ENCODE measurements around the gene GRPEL2. TPM values are rescaled to one million over a fixed set of nuclear protein-coding genes. Genes with fewer than 3 reads are reported as not detected.

Gene GRPEL2
- total and polyA plus RNA-seq, 2 of the 8 experiments (the other 6 are each of a cell fraction or from before 2014, with no cell fraction given), result 11.2 to 52.2 TPM

DNA sequence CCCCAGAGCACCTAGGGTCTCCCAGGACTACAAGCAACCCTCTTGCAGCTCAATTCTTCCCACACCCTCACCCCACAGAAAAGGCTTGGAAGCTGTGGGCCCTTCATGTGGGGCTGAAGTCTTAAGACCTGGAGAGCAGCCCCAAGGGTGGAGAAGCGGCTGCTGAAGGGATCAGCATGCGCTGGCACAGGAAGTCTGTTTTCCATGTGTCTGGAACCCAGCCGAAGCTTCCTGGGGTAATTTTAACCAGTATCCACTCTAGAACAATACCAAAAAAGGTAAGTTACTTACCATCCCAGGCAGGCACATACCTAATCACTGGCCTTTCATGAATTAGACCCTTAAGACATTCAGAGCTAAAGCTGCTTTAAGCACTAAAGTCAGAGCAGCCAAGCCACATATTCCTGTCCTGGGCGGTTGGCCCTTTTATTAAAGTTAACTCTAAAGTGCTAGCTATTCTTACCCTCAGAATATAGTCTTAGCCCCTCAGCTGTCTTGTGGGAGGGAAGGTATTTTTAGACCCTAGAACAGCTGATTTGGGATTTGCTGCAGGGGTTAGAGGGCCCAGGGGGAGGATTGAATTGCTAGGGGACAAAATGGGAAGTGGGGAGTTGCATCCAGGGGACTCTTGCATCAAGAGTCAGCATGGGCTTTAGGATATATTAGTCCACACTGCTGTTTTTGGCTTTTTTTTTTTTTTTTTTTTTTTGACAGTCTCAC, 26.9 kb downstream of the GRPEL2 start:
- 87% methylated on average over 4 of the region's 4 CpGs; no CpG with 5 or more reads in 1 of the 2 experiments for WGBS, 2 experiments (ENCODE audit: extremely low coverage in 1 of 2, insufficient coverage in 1 of 2, insufficient read length in 1 of 2, insufficient replicate concordance in 2 of 2, low coverage in 1 of 2, low lambda C conversion rate in 2 of 2, missing lambda C conversion rate in 1 of 2)
- DNase-seq (ENCODE audit: low read depth in 1 of 2, low spot score in 2 of 2) (no peak), FAIRE-seq (no peak)
- Histone ChIP-seq H3K79me1 (ENCODE audit: low read depth, low read length) (no peaks in the 10 kb centered on the region), H2BK15ac (ENCODE audit: low read length) (no peak overlapping the region), H3K23me2 (ENCODE audit: low read depth, low read length) (no peaks in the 10 kb centered on the region), H2BK20ac (ENCODE audit: low read length) (no peak overlapping the region), H2BK12ac (ENCODE audit: low read depth, low read length) (no peak overlapping the region), H3K56ac (replicated peaks; ENCODE audit: insufficient read length, low read depth, low read length) (no peak overlapping the region), H3K4me2 (ENCODE audit: insufficient read depth in 1 of 2, low read depth in 2 of 2, low read length in 2 of 2) (no peak overlapping the region), H2BK120ac (replicated peaks; ENCODE audit: low read depth, low read length) (no peak overlapping the region), H3K14ac (ENCODE audit: insufficient read length) (no peak overlapping the region), H4K8ac (ENCODE audit: extremely low read depth, insufficient read depth, low read length) (no peak overlapping the region), H3K4ac (replicated peaks; ENCODE audit: insufficient read length, low read depth, low read length) (no peak overlapping the region), H3K18ac (ENCODE audit: extremely low read depth, low read length) (no peak overlapping the region), H2AK5ac (ENCODE audit: low read depth, low read length) (no peak overlapping the region), H2AFZ (ENCODE audit: low read length) (no peak overlapping the region), H3K27me3 (replicated peaks in 1 of 4; ENCODE audit: control insufficient read depth in 3 of 4, extremely low read depth in 1 of 4, insufficient read depth in 3 of 4, low read length in 3 of 4) (no peaks in the 10 kb centered on the region), H3K36me3 (ENCODE audit: control insufficient read depth in 2 of 4, insufficient read depth in 4 of 4, low read length in 3 of 4) (no peaks in the 10 kb centered on the region), H3K27ac (ENCODE audit: low read depth, low read length) (no peak overlapping the region), H4K20me1 (replicated peaks in 1 of 2; ENCODE audit: control insufficient read depth in 1 of 2, insufficient read depth in 2 of 2, low read length in 2 of 2) (no peaks in the 10 kb centered on the region), H4K5ac (ENCODE audit: insufficient read length, low read depth, low read length) (no peak overlapping the region), H3K9ac (replicated peaks in 1 of 4; ENCODE audit: extremely low read depth in 1 of 4, low read depth in 3 of 4, low read length in 3 of 4) (no peak overlapping the region), H4K91ac (replicated peaks; ENCODE audit: insufficient read length, low read length) (no peak overlapping the region), H3K9me3 (ENCODE audit: insufficient read depth in 2 of 2, low read depth in 1 of 2, low read length in 1 of 2) (no peaks in the 10 kb centered on the region), H3K4me3 (ENCODE audit: extremely low read depth in 1 of 4, insufficient read depth in 2 of 4, low read depth in 3 of 4, low read length in 4 of 4) (no peak overlapping the region), H3K79me2 (ENCODE audit: control insufficient read depth in 1 of 2, insufficient read depth in 2 of 2, low read length in 2 of 2) (no peaks in the 10 kb centered on the region), H3K23ac (ENCODE audit: insufficient read length) (no peak overlapping the region), H2BK5ac (ENCODE audit: low read depth, low read length) (no peak overlapping the region), H3K4me1 (replicated peaks in 1 of 4; ENCODE audit: control insufficient read depth in 3 of 4, insufficient read depth in 4 of 4, low read length in 3 of 4) (peaks cover 0 to 3% (median 1%) of the 10 kb centered on the region in 4 experiments; a peak in 5 of 7 replicates)
- ChIA-PET POLR2A (ENCODE audit: partially characterized antibody) (interaction anchor here (0.6 to 1.6 kb wide), 9 partner anchors 10 to 625 kb away, joined by 3 to 5 read pairs (median 3); partner anchors contain the start of gene PCYOX1L), CTCF (ENCODE audit: partially characterized antibody) (interaction anchor here (0.5 to 46.1 kb wide), 45 partner anchors 10 to 246 kb away, joined by 3 to 1310 read pairs (median 5); partner anchors contain the start of genes GRPEL2, IL17B and PCYOX1L)
- TF ChIP-seq, protein P1, sequence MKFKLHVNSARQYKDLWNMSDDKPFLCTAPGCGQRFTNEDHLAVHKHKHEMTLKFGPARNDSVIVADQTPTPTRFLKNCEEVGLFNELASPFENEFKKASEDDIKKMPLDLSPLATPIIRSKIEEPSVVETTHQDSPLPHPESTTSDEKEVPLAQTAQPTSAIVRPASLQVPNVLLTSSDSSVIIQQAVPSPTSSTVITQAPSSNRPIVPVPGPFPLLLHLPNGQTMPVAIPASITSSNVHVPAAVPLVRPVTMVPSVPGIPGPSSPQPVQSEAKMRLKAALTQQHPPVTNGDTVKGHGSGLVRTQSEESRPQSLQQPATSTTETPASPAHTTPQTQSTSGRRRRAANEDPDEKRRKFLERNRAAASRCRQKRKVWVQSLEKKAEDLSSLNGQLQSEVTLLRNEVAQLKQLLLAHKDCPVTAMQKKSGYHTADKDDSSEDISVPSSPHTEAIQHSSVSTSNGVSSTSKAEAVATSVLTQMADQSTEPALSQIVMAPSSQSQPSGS (IDR thresholded peaks at IDR 0.05; ENCODE audit: low read length), result no peak
- TF ChIP-seq ASH2L (IDR thresholded peaks at IDR 0.05; ENCODE audit: low read length) (no peak), CBX8 (IDR thresholded peaks at IDR 0.05; ENCODE audit: borderline replicate concordance, low read depth, low read length) (no peak), POU5F1 (IDR thresholded peaks at IDR 0.05; ENCODE audit: low read depth, low read length) (no peak), KDM4A (IDR thresholded peaks at IDR 0.05; ENCODE audit: low read depth, low read length, severe bottlenecking) (no peak), EZH2 (IDR thresholded peaks at IDR 0.05; ENCODE audit: low read depth, low read length, severe bottlenecking) (no peak), SP1 (IDR thresholded peaks at IDR 0.05; ENCODE audit: low read depth, low read length) (no peak), HDAC6 (IDR thresholded peaks at IDR 0.05; ENCODE audit: low read depth, low read length) (no peak), CEBPB (IDR thresholded peaks at IDR 0.05; ENCODE audit: low read depth, low read length) (no peak), JUND (IDR thresholded peaks at IDR 0.05; ENCODE audit: low read length) (no peak), JUN (IDR thresholded peaks at IDR 0.05; ENCODE audit: low read depth, low read length) (no peak), TAF1 (IDR thresholded peaks at IDR 0.05; ENCODE audit: low read depth, low read length) (no peak)

Measured in H1 (cell line).